ENCODE results near the gene ARHGAP22.

The ARHGAP22 gene

DNA sequence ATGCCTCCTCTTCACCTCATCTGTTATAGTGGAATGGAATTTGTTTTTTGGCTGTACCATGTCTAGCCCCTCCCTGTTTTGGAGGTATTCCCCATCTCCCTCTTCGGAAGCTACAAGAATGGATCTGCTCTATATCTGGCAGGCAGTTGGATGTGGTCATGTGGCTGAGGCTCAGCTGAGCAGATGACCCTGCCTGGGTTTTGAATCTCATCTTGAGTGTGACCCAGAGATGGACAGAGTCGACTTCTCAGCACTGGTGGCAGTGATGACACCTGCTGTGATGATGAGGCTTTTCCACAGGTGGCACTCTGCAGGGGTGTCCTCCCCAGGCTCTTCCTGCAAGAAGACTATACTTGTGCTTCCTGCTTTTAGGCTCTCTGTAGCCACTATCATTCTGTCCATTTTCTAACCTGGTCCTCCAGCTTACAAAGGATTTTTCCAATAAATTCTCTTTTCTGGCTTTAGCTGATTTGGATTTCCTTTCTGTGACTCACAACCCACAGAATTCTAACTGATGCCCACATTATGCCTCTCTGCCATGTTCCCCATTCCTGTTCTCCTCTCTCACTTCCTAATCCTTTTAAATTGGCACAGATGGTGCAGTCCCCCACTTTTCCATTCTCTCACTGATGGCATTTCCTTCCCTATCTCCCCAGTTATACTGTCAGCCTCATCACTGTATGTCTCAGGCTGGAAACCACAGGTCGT is 7.5 kb upstream of the ARHGAP22 start:
- no peak for DNase-seq (ENCODE audit: extremely low read depth, low read depth)
- TF ChIP-seq, protein P1, sequence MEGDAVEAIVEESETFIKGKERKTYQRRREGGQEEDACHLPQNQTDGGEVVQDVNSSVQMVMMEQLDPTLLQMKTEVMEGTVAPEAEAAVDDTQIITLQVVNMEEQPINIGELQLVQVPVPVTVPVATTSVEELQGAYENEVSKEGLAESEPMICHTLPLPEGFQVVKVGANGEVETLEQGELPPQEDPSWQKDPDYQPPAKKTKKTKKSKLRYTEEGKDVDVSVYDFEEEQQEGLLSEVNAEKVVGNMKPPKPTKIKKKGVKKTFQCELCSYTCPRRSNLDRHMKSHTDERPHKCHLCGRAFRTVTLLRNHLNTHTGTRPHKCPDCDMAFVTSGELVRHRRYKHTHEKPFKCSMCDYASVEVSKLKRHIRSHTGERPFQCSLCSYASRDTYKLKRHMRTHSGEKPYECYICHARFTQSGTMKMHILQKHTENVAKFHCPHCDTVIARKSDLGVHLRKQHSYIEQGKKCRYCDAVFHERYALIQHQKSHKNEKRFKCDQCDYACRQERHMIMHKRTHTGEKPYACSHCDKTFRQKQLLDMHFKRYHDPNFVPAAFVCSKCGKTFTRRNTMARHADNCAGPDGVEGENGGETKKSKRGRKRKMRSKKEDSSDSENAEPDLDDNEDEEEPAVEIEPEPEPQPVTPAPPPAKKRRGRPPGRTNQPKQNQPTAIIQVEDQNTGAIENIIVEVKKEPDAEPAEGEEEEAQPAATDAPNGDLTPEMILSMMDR (IDR thresholded peaks at IDR 0.05; ENCODE audit: low read depth, low read length, missing control alignments): no peak
- no peak overlapping the region for H3K4me3 ChIP-seq (replicated peaks; ENCODE audit: low read depth, low read length)

DNA sequence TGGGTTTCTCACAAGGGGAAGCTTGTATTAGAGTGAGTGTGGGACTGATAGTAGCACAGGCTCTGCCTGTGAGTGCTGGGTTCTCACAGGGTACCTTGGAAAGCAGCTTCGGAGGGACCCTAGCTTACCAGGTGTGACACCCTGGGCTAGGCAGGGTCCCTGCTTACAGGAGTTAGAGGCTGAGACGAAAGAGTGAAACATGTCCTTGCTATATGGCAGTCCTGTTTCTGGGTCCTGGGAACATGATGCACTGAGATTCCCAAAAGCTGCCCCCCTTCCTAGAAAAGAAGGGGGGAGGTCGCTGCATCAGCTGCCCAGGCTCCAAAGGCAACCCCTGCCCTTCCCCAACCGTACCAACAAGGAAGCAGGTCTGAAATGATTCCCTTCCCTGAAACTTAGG is 6.3 kb upstream of the ARHGAP22 start:
- TF ChIP-seq, protein P1 (IDR thresholded peaks at IDR 0.05; ENCODE audit: low read depth, low read length, missing control alignments): no peak
- no peak for DNase-seq (ENCODE audit: extremely low read depth, low read depth)
- no peak overlapping the region for H3K4me3 ChIP-seq (replicated peaks; ENCODE audit: low read depth, low read length)

DNA sequence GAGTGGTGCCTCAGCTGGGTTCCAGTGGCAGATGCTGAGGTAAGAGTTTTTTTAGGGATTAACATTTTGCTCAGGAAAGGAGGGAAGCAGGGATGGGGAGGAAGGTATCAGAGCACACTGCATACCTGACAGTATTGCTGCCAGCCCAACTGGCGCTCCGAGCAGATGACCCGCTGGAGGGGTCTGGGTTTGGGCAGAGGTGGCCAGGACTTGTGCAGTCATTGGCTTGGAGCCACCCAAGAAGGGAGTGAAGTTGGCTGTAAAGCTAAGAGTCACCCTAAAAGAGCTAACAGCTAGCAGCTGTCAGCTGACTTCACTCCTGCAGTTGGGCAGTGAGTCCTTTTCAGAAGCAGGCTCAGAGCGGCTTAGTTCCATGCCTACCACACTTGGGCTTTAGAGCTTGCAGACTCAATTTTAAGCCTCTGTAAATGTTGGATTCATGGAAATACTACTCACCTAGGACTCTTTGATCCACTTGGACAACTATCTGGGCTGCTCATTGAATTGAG is 5.8 kb upstream of the ARHGAP22 start:
- DNase-seq (ENCODE audit: extremely low read depth, low read depth): no peak
- TF ChIP-seq, protein P1 (IDR thresholded peaks at IDR 0.05; ENCODE audit: low read depth, low read length, missing control alignments): no peak
- no peak overlapping the region for H3K4me3 ChIP-seq (replicated peaks; ENCODE audit: low read depth, low read length)

DNA sequence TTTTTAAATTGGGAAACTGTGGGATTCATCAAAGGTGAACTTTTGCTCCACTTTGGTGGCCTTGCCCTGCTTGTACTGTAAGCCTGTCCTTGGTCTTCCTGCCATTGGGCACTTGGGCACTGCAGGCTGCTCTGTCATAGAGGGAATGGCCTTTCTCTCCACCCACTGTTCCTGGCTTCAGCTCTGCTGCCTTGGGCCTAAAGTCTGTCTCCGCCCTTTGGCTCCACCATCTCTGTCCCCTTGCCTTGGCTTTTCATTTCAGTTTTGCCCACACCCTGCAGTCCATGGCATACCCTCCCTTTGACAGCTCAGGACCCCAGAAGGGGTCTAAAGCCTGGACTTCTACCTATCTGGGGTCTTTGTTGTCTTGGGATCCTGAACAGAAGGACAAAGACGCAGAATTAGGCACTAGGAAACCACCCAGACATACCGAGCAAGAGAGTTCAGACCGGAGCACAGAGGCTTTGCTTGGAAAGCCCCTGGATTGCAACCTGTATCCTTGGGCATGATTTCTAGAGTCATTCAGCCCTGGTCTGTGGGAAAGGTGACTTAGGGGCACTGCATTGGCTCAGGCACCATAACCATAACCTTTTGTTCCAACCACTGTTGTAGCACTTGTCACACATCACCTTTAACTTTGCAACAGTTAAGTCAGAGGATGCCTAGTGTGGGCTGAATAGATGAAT is 5.2 kb upstream of the ARHGAP22 start:
- TF ChIP-seq, protein P1 (IDR thresholded peaks at IDR 0.05; ENCODE audit: low read depth, low read length, missing control alignments): no peak
- no peak for DNase-seq (ENCODE audit: extremely low read depth, low read depth)
- H3K4me3 ChIP-seq (replicated peaks; ENCODE audit: low read depth, low read length): no peak overlapping the region

DNA sequence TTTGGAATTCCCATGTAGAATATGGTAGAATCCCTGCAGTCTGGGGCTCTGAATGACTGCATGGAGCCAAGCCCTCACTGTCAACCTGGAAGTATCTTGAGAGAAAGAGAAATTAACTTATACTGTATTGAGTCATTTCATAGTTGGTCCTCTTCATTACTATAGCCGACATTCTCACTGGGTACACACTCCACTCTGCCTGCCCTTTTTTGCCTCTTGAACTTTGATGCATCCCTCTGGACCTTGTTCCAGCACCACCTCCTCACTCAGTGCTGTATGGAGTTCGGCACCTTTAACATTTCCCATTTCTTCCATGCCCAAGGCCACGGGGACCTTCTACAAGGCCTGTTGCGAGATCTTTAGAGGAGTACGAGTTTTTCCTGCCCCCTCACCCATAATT is 4.6 kb upstream of the ARHGAP22 start:
- no peak for DNase-seq (ENCODE audit: extremely low read depth, low read depth)
- TF ChIP-seq, protein P1 (IDR thresholded peaks at IDR 0.05; ENCODE audit: low read depth, low read length, missing control alignments): no peak
- no peak overlapping the region for H3K4me3 ChIP-seq (replicated peaks; ENCODE audit: low read depth, low read length)

DNA sequence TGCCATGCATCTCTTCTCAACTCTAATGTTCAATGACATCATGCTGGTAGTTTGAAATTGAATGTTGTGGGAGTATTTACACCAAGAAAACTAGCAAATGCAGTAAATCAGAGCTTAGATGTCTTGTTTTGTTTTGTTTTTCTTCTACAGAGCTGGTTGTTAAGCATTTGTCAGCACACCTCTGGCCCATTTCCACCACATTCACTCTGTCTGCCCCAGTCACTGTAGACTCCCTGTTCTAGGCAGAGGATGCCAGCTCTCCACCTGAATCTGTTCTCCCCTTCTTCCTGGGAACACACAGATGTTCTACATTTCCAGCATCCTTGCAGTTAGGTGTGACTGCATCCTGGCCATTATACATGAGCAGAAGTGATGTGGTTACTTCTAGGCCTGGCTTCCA is 4.1 kb upstream of the ARHGAP22 start:
- no peak for DNase-seq (ENCODE audit: extremely low read depth, low read depth)
- no peak overlapping the region for H3K4me3 ChIP-seq (replicated peaks; ENCODE audit: low read depth, low read length)
- TF ChIP-seq, protein P1 (IDR thresholded peaks at IDR 0.05; ENCODE audit: low read depth, low read length, missing control alignments): no peak

Measured in HFF-Myc (cell line).